ENCODE data around the gene MIPEP. TPM values are rescaled to one million over a fixed set of nuclear protein-coding genes. Genes with fewer than 3 reads are reported as not detected.

Gene MIPEP
- total RNA-seq, 2 donors from 2014 or later, result 60.4 to 107 TPM

DNA sequence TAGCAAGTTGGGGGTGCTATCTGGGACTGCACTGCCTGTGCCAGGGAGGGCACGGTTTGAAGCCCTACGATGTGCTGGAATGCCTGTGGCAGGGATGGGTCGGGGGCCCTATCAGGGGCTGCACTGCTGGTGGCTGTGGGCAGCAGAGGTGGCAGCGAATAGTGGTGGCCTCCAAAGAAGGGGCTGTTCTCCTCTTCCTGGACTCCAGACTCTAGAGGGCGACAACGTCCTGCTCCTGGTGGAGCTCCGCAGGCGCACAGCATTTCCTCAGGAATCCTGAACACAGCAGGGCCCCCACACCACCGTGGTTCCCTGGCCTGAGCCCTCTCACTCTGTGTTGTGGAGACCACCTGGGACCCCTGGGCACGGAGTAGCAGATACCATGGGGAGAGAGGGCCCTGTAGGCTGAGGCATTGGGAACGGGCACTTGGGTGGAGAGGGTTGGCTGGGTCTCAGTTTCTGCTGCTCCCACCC, 173.4 kb downstream of the MIPEP start:
- no peaks in the 10 kb centered on the region for H3K4me1 ChIP-seq
- no peak for DNase-seq (ENCODE audit: low spot score)
- no peaks in the 10 kb centered on the region for H3K27me3 ChIP-seq
- H3K4me3 ChIP-seq, result no peak overlapping the region
- no peaks in the 10 kb centered on the region for H3K9me3 ChIP-seq
- H3K27ac ChIP-seq, result no peak overlapping the region
- no peaks in the 10 kb centered on the region for H3K36me3 ChIP-seq
- TF ChIP-seq, protein P1, sequence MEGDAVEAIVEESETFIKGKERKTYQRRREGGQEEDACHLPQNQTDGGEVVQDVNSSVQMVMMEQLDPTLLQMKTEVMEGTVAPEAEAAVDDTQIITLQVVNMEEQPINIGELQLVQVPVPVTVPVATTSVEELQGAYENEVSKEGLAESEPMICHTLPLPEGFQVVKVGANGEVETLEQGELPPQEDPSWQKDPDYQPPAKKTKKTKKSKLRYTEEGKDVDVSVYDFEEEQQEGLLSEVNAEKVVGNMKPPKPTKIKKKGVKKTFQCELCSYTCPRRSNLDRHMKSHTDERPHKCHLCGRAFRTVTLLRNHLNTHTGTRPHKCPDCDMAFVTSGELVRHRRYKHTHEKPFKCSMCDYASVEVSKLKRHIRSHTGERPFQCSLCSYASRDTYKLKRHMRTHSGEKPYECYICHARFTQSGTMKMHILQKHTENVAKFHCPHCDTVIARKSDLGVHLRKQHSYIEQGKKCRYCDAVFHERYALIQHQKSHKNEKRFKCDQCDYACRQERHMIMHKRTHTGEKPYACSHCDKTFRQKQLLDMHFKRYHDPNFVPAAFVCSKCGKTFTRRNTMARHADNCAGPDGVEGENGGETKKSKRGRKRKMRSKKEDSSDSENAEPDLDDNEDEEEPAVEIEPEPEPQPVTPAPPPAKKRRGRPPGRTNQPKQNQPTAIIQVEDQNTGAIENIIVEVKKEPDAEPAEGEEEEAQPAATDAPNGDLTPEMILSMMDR (IDR thresholded peaks at IDR 0.05), result peak in 1 of 2 donors; percentile 53

DNA sequence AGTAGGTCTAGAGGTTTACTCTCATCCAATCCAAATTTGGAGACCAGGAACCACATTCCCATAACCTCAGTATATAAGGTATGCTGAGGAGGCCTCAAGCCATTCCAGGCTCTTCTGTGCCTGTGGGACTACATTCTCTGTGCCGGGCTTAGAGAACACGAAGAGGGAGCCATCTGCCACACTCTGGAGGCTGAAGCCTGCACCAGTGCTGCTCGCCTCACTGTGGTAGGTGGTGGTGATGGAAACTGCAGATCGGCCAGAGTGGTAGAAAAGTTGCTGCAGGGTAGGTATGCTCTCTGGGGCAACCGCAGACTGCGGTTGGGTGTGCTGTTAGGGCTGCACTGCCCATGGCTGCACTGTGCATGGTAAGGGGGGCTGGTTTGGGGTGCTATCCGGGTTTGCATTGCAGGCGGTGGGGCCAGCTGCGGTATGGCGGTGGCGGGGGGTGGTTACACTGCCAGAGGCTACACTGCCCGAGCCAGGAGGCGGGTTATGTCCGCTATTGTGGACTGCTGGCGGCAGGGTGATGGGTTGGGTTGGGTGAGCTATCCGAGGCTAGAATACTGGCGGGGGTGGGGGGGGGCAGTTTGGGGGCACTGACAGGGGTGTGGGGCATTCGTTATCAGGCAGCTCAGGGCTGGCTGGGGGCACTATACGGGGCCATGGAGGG, 174.0 kb downstream of the MIPEP start:
- H3K4me3 ChIP-seq, result no peak overlapping the region
- no peak for DNase-seq (ENCODE audit: low spot score)
- H3K27ac ChIP-seq, result no peak overlapping the region
- H3K9me3 ChIP-seq, result no peaks in the 10 kb centered on the region
- H3K36me3 ChIP-seq, result no peaks in the 10 kb centered on the region
- TF ChIP-seq, protein P1 (IDR thresholded peaks at IDR 0.05), result no peak
- no peaks in the 10 kb centered on the region for H3K27me3 ChIP-seq
- no peaks in the 10 kb centered on the region for H3K4me1 ChIP-seq

DNA sequence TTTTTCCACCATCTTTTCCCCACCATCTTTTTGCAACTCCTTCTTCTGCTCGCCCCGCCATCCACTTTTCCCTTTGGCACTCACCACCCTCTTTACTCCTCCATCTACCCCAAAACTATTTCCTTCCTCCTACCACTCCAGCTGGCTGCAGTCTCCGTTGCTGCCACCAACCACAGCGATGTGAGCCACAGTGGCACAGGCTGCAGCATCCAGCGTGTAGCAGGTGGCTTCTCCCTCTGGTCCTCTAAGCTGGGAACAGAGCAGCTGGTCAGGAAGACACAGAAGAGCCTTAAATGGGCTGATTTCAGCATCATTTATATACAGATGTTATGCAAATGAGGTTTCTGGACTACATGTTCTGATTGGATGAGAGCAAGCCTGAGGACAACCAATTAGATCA, 174.5 kb downstream of the MIPEP start:
- no peak overlapping the region for H3K4me3 ChIP-seq
- no peaks in the 10 kb centered on the region for H3K9me3 ChIP-seq
- H3K27me3 ChIP-seq, result no peaks in the 10 kb centered on the region
- no peaks in the 10 kb centered on the region for H3K36me3 ChIP-seq
- DNase-seq (ENCODE audit: low spot score), result no peak
- TF ChIP-seq, protein P1 (IDR thresholded peaks at IDR 0.05), result no peak
- peaks cover 0 to under 1% of the 10 kb centered on the region in 2 donors for H3K4me1 ChIP-seq
- no peak overlapping the region for H3K27ac ChIP-seq

DNA sequence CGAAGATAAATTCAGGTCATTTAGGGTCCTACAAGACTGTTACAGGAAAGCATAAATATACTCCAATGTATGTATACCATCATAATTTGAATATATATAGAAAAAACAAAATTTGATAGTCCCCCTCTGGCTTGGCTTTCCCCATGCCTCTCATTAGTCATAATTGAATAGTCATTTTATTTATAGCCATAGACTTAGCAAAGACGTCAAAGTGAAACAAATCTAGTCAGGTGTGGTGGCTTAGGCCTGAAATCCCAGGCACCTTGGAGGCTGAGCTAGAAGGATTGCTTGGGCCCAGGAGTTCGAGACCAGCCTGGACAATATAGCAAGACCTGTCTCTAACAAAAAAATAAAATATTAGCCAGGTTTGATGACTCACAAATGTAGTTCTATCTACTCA, 177.8 kb downstream of the MIPEP start:
- no peak overlapping the region for H3K4me3 ChIP-seq
- H3K4me1 ChIP-seq, result peaks cover 0 to 6% of the 10 kb centered on the region in 2 donors
- H3K27ac ChIP-seq, result no peak overlapping the region
- TF ChIP-seq, protein P1 (IDR thresholded peaks at IDR 0.05), result no peak
- no peaks in the 10 kb centered on the region for H3K27me3 ChIP-seq
- no peaks in the 10 kb centered on the region for H3K9me3 ChIP-seq
- no peaks in the 10 kb centered on the region for H3K36me3 ChIP-seq
- DNase-seq (ENCODE audit: low spot score), result no peak

DNA sequence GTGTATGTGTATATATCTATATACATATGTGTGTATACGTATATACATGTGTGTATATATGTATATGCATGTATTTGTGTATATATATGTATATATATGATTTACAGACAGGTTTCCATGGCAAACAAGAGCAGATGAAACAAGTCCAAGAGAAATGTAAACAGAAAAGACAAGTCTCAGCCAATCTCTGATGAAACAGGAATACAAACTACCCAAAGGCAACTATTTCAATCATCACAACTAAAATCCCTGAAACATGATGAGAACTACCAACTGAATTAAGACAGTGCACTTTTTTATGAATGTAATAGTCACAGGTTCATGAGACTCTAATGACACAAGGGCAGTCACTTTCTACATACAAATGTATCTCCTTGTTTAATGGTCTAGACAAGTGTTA, 178.8 kb downstream of the MIPEP start:
- DNase-seq (ENCODE audit: low spot score), result no peak
- H3K36me3 ChIP-seq, result no peaks in the 10 kb centered on the region
- peaks cover 0 to 6% of the 10 kb centered on the region in 2 donors for H3K4me1 ChIP-seq
- H3K27ac ChIP-seq, result no peak overlapping the region
- no peaks in the 10 kb centered on the region for H3K9me3 ChIP-seq
- H3K4me3 ChIP-seq, result no peak overlapping the region
- H3K27me3 ChIP-seq, result no peaks in the 10 kb centered on the region
- TF ChIP-seq, protein P1 (IDR thresholded peaks at IDR 0.05), result no peak

DNA sequence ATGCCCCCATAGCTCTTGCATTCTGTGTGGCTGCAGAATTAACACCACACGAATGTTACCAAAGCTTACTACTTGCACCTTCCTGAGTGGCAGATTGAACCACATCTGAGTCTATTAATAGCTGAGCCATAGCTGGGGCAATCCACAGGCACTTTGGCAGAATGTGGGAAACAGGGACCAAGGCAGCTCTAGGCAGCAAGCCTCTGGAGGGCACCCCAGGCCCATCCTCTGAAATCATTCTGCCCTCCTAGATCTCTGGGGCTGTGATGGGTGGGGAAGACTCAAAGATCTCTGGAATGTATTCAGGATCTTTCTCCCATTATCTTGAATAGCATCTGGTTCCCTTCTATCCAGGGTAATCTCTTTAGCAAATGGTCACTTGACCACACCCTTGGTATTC, 179.7 kb downstream of the MIPEP start:
- TF ChIP-seq, protein P1 (IDR thresholded peaks at IDR 0.05), result peak in 1 of 2 donors; percentile 40
- H3K36me3 ChIP-seq, result no peaks in the 10 kb centered on the region
- H3K4me1 ChIP-seq, result peaks cover 0 to 6% of the 10 kb centered on the region in 2 donors
- H3K4me3 ChIP-seq, result no peak overlapping the region
- no peaks in the 10 kb centered on the region for H3K9me3 ChIP-seq
- no peaks in the 10 kb centered on the region for H3K27me3 ChIP-seq
- no peak for DNase-seq (ENCODE audit: low spot score)
- H3K27ac ChIP-seq, result no peak overlapping the region
